HG03442 (cell line): ENCODE results near the gene GIMAP8.
"Not testable (repeated sequence)": the region's sequence is repeated elsewhere in the genome, so short reads cannot be mapped to it uniquely, and the experiment has no call there.

ENCODE experiments used
- ATAC-seq: cut with Tn5 transposase; IDR thresholded peaks from one replicate; pipeline ENCODE4 v1.9.1; 2021; ENCODE audit warnings: mild to moderate bottlenecking, moderate library complexity; ENCODE audit not compliant: unreplicated experiment

The GIMAP8 gene

GRCh38 chr7:150434240-150434639 lies 16.2 kb upstream of the GIMAP8 start:
- ATAC-seq, result no peak

GRCh38 chr7:150435047-150435389 lies 15.4 kb upstream of the GIMAP8 start:
- no peak for ATAC-seq

- peak; percentile 92 for ATAC-seq
Observed at GRCh38 chr7:150435390-150436073, 14.9 kb upstream of the GIMAP8 start.

GRCh38 chr7:150439967-150440366 lies 10.5 kb upstream of the GIMAP8 start:
- ATAC-seq, result no peak

- no peak for ATAC-seq
Observed at GRCh38 chr7:150441524-150441923, 8.9 kb upstream of the GIMAP8 start.

GRCh38 chr7:150442811-150443210 lies 7.6 kb upstream of the GIMAP8 start:
- ATAC-seq, result no peak

- no peak for ATAC-seq
Observed at GRCh38 chr7:150443793-150444540, 6.5 kb upstream of the GIMAP8 start.

- ATAC-seq, result no peak
Observed at GRCh38 chr7:150444674-150445365, 5.6 kb upstream of the GIMAP8 start.

GRCh38 chr7:150446288-150446938 lies 4.0 kb upstream of the GIMAP8 start:
- ATAC-seq, result no peak

GRCh38 chr7:150447966-150448788 lies 2.3 kb upstream of the GIMAP8 start:
- ATAC-seq, result peak; percentile 4

- ATAC-seq, result peak; percentile 53
Observed at GRCh38 chr7:150448789-150449147, 1.7 kb upstream of the GIMAP8 start.

GRCh38 chr7:150449206-150449952 lies 1.1 kb upstream of the GIMAP8 start:
- ATAC-seq, result no peak

GRCh38 chr7:150451097-150451793 lies 815 bp downstream of the GIMAP8 start:
- no peak for ATAC-seq

GRCh38 chr7:150451833-150452461 lies 1.5 kb downstream of the GIMAP8 start:
- no peak for ATAC-seq

- no peak for ATAC-seq
Observed at GRCh38 chr7:150453181-150453580, 2.8 kb downstream of the GIMAP8 start.

- no peak for ATAC-seq
Observed at GRCh38 chr7:150453892-150454291, 3.5 kb downstream of the GIMAP8 start.

GRCh38 chr7:150457064-150457463 lies 6.6 kb downstream of the GIMAP8 start:
- ATAC-seq, result not testable (repeated sequence)

- no peak for ATAC-seq
Observed at GRCh38 chr7:150458235-150458634, 7.8 kb downstream of the GIMAP8 start.

GRCh38 chr7:150458756-150459155 lies 8.3 kb downstream of the GIMAP8 start:
- no peak for ATAC-seq
